ENCODE measurements around the gene AK5.

AK5 gene

DNA sequence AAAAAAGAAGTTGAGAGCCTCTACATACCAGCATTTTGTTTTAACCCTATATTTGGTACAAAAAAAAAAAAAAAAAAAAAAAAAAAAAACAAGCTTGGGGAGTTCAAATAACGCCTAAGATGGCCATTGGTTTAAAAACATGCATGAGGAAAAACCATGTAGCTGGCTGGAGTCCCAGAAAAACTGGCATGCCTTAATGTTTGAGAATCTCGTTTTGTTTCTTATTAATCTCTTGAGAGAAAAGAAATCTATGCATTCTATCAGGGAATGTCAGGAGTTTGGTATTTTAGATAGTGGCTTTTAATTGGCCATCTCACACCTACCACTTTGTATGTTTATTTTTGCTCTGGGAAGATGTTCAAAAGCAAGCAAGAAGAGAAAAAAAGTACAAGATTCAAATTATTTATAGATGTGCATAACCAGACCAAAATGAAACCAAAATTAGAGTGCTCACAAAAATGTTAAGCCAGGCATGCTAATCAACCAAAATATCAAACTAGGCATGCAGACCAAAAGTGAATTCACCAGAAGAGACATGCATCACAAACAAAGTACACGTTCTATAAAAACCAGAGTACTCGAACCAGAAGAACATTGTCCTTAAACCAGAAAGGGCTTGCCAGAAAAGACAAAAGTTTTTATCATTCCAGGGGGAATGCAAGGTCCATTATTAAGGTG, 156.6 kb downstream of the AK5 start:
- DNase-seq (ENCODE audit: low spot score): no peak

DNA sequence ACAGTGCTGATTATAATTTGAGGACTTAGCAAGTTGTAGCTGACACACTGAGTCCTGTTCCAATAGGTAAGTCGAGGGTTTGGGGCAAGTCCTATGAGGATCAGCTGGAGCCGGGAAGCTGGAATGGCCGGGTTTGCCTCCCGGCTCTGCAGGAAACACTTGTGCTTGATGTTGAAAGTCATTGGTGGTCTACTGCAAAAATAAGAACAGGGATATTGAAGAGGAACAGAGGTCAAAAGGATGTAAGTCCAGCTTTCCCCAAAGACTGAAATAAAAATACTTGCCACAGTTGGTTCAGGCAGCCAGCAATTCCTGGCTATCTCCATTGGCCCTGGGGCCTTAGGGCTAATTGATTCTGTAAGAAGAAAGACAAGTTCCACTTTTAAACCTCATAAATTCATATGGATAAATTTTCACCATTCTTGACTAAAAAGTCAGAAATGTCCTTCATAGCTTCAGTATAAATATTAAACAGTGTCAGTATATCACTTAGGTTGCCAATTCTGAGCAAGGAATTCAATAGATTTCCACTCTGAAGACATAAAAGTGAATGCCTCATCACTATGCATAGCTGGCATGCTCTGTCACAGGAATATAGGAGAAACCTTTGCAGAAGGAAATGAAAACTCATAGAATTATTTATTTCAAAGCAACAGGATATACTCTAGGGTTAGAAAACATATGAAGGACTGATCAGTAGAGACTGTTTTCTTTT, 165.2 kb downstream of the AK5 start:
- no peak for DNase-seq (ENCODE audit: low spot score)

DNA sequence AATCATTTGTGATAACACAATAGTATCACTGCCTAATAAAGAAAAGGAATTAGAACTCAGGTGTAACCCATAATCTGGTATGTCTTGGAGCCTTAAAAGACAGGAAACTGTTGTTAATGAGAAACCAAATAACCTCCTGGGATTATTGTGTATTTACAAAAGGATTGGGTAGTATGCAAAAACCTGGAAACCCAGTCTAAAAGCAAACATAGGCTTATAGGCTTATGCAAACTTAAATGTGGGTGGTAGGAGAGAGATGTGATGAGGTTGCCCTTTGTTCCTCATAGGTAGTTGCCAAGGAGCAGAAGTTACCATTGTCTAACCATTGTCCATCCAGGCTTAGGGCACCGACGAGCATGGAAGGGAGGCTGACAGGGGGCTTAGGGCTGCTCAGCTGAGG, 165.8 kb downstream of the AK5 start:
- no peak for DNase-seq (ENCODE audit: low spot score)

DNA sequence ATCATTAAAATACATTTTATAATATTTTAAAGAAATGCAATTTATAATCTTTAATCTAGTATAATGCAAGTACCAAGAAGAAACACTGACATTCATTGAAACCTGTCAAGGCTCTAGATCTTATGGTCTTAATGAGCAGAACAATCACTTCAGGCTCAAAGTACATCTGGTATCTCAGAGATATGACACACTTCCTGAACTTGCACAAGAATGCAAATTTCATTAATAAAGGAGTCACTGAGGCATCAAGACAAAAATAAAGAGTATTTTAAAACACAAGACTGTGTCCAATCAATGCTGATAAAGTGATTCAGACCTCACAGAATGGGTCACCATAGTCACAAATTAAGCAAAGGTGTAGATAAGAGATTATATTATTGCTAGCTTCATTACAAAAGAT, 178.1 kb downstream of the AK5 start:
- DNase-seq (ENCODE audit: low spot score): no peak

DNA sequence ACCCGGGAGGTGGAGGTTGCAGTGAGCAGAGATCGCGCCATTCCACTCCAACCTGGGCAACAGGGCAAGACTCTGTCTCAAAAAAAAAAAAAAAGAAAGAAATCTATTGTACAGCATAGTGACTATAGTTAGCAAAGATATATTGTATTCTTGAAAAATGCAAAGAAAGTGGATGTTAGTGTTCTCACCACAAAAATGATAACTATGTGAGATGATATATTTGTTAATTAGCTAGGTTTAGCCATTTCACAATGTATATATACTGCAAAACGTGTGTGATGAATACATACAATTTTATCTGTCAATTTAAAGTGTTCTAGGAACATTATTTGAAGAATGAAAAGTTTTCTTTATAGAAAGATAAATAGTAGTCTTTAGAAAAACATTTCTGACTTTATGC, 179.9 kb downstream of the AK5 start:
- no peak for DNase-seq (ENCODE audit: low spot score)

DNA sequence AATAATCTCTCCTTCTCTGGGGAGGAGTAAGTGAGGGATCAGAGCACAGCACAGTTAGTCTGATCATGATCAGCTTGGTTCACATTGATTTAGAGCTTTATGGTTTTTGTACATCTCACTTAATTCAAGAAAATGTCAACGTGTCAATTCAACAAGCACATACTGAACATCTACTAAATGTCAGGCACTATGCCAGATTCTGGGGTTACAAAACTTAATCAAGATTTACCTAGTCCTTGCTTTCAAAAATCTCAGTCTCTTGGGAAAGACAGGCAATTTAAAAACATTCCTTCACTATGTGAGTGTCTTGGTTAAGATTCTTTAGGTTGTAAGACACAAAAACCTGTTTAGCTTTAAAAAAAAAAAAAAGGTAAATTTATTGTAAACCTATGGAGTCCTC, 181.4 kb downstream of the AK5 start:
- DNase-seq (ENCODE audit: low spot score): no peak

DNA sequence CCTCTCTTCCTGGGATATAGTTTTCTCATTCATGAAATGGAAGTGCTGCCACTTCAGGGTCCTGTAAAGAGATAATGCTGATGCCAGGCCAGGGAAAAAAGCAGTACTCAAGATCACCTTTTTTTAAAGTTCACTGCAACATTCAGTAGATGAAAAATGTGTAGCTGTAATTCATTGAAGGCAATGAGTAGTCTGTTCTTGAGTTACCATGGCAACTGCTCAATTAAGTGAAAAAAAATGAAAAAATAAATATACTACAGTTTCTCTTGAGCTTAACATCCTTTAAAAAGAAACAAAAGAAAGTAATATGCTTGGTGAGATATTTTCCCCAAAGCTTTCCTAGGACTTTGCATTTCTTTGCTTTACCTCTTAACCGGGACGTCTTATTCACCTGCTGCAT, 183.3 kb downstream of the AK5 start:
- no peak for DNase-seq (ENCODE audit: low spot score)

DNA sequence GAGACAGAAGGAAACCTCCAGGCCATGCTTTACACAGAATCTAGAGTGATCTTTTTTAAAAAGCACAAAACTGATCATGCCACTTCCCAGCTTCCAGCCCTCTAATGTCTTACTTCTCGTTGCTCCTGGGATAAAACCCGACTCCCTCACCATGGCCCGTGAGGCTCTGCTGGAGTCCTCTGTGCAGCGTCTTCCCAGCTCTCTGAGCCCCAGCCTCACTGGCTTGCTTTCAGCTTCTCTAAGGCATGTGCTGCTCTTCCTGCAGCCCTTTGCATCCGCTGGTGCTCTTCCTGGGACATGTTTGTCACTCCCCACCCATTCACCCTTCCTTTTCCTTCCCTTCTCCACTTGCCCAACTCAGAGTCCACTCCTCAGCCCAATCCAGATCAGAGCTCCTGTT, 184.1 kb downstream of the AK5 start:
- DNase-seq (ENCODE audit: low spot score): no peak

DNA sequence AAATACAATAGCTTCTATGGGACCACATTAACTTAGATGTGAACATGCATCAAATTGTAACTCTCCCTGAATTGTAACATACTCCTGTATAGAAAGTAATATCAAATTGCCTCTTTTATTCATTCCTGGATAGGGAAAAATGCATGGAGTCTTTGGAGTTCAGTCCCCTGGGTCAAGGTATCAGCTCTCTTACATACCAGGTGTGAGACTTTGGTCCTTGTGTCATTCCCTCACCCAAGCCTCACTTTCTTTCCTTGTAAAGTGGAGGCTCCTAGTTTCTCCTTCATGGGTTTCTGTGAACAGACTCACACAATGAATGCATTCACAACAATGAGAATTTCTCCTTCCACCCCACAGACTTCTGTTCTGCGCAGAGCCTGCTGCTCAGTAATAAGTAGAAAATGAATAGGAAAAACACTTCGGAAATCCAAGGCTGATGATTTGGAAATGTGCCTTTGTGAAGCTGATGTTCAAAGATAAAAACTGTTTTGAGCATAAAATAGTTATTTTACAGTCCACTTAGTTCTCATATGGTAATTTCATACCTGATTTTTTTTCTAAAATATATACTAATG, 185.3 kb downstream of the AK5 start:
- no peak for DNase-seq (ENCODE audit: low spot score)

DNA sequence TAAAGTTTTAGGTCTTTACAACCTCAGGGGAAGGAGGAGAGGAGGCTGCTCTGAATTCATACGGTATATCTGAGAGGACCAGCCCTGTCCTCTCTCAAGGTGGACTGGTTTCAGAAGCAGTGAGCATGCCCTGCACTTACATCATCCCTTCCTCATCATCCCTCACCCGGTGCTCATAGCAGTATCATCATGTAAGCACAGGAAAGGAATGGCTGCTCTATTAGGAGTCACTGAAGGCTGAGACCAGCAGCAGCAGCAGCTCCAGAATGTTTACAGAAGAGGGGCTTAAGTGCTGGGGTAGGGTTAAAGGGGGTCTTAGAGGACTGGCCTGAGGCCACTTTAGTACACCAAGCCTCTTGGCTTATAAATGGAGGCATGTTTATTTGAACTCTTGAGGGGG, 185.9 kb downstream of the AK5 start:
- no peak for DNase-seq (ENCODE audit: low spot score)

DNA sequence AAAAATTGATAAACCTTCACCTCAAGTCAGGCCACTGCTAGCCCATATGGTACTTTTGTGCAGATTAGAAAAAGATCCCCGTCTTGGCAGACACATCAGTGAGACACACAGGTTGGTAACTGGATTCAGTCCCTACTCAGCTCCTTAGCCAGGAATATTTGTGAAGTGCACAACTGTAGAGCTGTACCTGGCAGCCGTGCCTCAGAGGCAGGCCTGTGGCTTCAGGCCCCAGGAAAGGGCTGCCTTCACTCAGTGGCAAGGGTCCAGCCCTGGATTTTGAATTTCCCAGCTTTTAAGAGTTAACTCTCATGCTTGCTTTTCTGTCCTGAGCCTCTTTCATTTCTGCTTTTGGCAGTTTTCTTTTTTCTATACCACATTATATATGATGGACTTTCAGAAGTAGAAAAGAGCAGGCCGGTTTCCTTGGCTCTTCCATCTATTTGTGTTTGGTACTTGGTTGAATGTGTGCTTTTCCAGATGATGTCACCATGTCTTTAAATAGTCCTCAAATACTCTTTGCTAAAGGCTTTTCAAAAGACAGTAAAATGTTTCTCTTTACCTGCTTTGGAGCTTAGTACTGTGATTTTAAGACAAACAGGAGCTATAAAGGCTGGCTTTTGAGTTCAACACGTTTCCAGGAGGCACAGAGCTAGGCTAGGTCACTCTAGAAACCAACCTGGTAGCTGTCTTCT, 186.6 kb downstream of the AK5 start:
- no peak for DNase-seq (ENCODE audit: low spot score)

DNA sequence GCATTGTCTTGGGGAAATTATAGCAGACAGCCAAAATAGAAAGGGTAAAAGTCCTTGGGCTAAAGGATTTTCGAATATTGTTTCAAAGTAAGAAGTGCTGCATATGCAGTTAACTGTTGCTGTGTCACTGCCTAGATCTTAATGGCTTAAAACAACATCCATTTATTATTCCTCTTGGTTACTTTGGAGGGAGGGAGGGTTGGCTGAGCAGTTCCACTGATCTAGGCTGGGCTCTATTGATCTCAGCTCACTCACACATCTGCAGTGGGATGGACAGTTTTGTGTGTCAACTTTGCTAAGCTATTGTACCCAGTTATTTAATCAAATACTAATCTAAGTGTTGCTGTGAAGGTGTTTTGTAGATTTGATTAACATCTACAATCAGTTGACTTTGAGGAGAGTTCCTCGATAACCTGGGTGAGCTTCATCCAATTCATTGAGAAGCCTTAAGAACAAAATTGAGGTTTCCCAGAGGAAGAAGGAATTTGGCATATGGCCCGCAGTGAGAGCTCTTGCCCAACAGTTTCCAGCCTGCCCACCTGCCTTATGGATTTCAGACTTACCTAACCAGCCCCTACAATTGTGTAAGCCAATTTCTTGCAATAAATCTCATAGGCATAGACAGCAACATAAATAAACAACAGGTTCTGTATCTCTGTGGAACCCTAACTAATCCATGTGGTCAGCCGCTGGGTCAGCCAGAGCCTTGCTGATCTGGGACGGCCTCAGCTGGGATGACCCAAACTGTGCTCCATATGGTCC, 187.3 kb downstream of the AK5 start:
- no peak for DNase-seq (ENCODE audit: low spot score)

DNA sequence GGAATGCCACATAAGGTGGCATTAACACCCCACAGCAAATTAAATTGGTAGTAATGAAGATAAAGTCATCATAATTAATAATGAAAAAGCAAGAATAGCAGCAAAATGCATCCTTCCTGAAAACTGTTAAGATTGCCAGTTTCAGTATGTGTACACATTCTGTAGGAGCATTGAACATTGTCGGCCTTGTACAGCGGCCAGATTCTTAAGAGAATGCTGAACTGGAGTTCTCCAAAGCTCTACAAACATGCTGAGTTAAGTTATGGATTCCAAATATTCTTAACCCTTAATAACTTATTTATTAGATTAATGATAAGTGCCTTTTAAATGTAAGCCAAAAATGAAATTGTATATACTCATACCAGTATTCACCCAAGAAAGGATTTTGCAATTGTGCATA, 189.9 kb downstream of the AK5 start:
- DNase-seq (ENCODE audit: low spot score): no peak

DNA sequence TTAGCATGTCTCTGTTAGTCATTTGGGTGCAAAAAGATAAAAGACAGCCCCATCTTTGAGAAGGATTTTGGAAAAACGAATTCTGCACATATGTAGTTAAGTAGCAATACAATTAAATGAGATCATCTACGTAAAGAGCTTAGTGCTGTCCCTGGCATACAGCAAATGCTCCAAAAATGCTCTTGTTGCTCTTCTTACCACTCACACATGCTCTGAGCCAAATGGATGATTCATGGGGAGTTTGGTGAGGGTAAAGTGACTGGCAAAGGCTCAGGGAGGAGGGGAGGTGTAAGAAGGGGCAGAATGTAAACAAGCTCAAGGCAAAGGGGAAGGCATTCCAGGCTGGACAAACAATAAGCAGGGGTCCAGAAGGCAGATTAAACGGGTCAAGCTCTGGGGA, 191.9 kb downstream of the AK5 start:
- DNase-seq (ENCODE audit: low spot score): no peak

DNA sequence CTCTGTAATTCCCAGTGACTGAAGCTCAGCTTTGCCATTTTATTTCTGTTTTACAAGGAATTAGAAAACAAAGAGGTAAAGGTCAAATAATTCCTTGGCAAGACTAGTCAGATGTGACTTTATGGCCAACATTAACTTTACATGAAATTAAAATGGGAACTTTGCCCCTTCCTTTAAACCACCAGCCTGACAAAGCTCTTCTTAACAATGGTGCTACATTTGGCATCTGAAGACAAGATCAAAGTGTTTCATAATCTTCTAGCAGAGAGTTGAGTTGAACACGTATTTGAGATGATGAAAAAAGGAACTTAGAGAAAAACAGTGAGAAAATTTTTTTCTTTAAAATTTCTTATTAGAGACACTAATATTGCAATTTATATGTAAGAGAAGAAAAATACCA, 193.8 kb downstream of the AK5 start:
- no peak for DNase-seq (ENCODE audit: low spot score)

DNA sequence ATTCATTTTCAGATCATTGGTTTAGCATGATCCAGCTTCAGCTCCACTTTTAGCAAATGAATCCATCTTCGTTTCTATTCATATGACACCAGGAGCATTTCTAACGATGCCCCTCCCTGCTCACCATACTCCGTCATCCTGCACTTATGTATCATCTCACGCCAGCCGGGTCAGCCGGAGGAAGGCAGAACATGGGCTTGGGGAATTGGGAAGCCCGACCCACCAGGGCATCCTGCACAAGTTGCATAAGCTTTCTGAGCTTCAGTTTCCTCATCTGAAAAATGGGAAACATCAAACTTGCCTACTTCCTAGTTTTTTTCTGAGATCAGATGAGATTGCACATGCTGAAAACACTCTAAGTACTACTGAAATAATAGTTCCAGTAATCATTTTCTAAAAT, 194.7 kb downstream of the AK5 start:
- no peak for DNase-seq (ENCODE audit: low spot score)

DNA sequence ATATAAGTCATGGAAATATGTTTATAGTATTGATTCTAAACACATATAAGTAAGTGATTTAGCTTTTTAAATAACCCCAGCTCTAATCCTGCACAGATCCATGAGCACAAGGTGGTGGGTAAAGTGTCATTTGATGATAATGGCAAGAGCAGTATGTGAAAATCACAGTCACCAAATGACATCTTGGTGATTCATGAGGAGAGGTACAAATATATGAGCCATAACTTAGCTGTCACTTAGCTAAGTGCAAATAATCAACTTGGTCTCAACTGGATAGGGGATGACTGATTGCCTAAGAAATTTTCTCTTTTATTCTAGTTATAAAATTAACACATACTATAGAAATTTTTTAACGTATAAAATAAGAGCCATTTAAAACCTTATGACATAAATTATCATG, 202.5 kb downstream of the AK5 start:
- no peak for DNase-seq (ENCODE audit: low spot score)

DNA sequence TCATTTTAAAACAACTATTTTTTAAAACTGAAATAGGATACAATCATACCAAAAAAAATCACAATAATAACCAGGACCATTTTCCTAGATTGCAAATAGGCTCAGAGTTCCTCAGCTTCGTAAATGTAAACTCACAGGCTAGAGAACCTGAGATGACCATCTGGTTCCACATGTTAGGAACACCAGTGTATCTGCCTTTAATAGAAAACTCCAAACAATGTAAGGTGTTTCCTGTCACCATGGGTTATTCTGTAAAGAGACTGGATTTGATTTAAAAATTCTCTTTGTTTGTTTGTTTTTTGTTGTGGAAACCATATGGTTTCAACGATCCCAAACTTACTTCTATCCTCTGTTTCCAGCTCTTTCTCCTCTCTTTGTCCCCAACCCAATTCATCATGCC, 203.1 kb downstream of the AK5 start:
- DNase-seq (ENCODE audit: low spot score): no peak

DNA sequence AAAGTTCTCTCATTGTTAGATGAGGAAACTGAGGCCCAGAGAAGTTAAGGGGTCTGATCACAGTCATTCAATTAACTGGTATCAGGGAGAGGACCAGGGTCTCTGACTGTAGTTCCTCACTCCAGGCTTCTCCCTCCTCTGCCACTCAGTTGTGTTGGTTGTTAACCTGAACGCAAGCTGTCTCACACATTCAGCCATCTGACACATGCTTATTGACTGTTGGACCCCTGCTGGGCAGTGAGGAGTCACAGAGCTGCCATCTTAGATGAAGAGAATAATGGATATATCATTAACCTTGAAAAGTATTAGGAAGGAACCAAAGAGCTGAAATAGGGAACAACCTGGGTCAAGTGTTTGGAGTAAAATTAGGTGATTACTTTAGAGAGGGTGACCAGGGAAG, 205.8 kb downstream of the AK5 start:
- no peak for DNase-seq (ENCODE audit: low spot score)

DNA sequence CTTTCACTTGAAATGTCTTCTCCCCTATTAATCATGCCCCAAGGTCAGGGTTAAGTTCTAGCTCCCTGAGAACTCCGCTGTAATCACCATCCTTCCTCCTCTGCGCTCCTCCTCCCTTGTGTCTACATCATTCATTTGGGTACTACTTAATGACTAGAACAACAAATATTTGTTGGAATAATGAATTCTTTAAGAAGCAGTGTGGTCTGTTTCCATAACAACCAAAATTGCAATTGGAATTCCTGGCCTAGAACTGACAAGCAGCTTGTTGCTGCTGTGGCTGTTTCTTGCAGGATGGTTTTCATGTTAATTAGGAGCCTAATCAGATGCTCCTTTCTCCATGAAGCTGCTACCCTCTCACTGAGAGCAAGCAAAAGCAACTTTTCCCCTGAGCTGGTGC, 208.1 kb downstream of the AK5 start:
- no peak for DNase-seq (ENCODE audit: low spot score)

DNA sequence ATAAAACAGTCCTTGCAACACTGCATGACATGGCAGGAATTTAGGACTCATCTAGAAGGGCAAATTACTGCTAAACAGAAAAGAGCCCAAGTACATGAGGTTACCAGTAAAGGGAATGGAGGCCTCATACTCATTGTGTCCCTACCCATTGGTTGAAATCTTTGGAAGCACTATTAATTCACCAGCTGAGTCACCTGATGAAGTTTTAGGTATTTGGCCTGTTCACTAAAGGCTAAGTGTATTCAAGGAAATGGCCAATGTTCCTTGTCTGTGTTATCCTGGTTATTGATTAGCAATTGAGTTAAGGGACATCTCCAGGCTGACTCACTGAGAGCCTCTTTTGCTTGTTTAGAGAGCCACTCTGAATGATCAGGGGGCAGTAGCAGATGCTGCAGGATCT, 212.2 kb downstream of the AK5 start:
- no peak for DNase-seq (ENCODE audit: low spot score)

DNA sequence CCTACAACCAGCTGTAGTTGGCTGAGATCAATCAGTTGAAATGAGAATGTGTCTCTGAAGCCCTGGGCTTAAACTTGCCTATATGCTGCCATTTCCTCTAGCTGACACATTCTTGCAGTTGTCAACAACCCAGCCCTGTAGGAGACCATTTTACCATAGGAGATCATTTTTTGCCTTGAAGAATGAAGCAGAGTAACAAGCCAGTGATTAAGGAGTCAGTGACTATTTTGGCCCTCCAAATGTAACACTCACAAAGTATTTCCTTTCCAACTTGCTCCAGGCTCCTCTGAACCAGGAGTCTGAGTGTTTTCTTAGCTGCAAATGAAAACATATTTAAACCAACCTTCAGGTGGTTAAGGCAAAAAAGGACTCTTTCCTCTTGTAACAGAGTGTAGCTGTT, 217.1 kb downstream of the AK5 start:
- no peak for DNase-seq (ENCODE audit: low spot score)

DNA sequence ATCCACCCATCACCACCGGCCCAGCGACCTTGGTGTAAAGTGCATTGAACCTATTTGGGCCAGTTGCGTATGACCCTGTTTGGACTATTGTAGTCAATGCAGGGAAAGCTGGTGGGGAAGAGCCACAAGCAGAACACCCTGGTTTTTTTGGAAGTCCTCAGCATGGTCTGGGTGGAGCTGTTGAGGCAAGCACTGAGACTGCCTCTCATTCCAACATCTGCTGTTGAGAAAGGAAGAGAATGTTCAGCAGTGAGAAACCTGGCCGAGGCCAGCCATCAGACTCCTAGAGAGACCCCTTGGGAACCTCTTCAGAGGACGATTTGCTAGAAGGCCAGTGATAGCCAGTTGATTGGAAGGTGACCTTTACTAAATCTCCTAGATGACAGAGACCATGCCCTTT, 217.6 kb downstream of the AK5 start:
- no peak for DNase-seq (ENCODE audit: low spot score)

All from CD4-positive, alpha-beta T cell treated with Interleukin-15 for 4 hours (primary cell).